Measurements from ENCODE around the gene SLC18A3.

SLC18A3 gene

GRCh38 chr10:49628599-49628998, 18.5 kb downstream of the SLC18A3 start:
- TF ChIP-seq, protein P1, sequence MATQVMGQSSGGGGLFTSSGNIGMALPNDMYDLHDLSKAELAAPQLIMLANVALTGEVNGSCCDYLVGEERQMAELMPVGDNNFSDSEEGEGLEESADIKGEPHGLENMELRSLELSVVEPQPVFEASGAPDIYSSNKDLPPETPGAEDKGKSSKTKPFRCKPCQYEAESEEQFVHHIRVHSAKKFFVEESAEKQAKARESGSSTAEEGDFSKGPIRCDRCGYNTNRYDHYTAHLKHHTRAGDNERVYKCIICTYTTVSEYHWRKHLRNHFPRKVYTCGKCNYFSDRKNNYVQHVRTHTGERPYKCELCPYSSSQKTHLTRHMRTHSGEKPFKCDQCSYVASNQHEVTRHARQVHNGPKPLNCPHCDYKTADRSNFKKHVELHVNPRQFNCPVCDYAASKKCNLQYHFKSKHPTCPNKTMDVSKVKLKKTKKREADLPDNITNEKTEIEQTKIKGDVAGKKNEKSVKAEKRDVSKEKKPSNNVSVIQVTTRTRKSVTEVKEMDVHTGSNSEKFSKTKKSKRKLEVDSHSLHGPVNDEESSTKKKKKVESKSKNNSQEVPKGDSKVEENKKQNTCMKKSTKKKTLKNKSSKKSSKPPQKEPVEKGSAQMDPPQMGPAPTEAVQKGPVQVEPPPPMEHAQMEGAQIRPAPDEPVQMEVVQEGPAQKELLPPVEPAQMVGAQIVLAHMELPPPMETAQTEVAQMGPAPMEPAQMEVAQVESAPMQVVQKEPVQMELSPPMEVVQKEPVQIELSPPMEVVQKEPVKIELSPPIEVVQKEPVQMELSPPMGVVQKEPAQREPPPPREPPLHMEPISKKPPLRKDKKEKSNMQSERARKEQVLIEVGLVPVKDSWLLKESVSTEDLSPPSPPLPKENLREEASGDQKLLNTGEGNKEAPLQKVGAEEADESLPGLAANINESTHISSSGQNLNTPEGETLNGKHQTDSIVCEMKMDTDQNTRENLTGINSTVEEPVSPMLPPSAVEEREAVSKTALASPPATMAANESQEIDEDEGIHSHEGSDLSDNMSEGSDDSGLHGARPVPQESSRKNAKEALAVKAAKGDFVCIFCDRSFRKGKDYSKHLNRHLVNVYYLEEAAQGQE (IDR thresholded peaks at IDR 0.05; ENCODE audit: low read depth): no peak
- TF ChIP-seq RAD21 (IDR thresholded peaks at IDR 0.05; ENCODE audit: low read depth) (no peak), CEBPB (IDR thresholded peaks at IDR 0.05) (no peak), CREB1 (IDR thresholded peaks at IDR 0.05; ENCODE audit: low read depth) (no peak), TAF1 (IDR thresholded peaks at IDR 0.05; ENCODE audit: low read depth) (no peak), MAX (IDR thresholded peaks at IDR 0.05) (no peak), YY1 (IDR thresholded peaks at IDR 0.05; ENCODE audit: low read depth) (no peak), USF1 (IDR thresholded peaks at IDR 0.05) (no peak), TCF12 (IDR thresholded peaks at IDR 0.05; ENCODE audit: low read depth) (no peak), TEAD4 (IDR thresholded peaks at IDR 0.05) (no peak), NFIC (IDR thresholded peaks at IDR 0.05) (no peak), ZBTB7A (IDR thresholded peaks at IDR 0.05; ENCODE audit: low read depth) (no peak), EP300 (IDR thresholded peaks at IDR 0.05; ENCODE audit: borderline replicate concordance) (no peak), FOXM1 (IDR thresholded peaks at IDR 0.05; ENCODE audit: borderline replicate concordance, low read depth) (no peak), EGR1 (IDR thresholded peaks at IDR 0.05) (no peak)

GRCh38 chr10:49629431-49629881, 19.3 kb downstream of the SLC18A3 start:
- TF ChIP-seq TCF12 (IDR thresholded peaks at IDR 0.05; ENCODE audit: low read depth) (no peak), CREB1 (IDR thresholded peaks at IDR 0.05; ENCODE audit: low read depth) (no peak), USF1 (IDR thresholded peaks at IDR 0.05) (no peak), TAF1 (IDR thresholded peaks at IDR 0.05; ENCODE audit: low read depth) (no peak), NFIC (IDR thresholded peaks at IDR 0.05) (no peak), EGR1 (IDR thresholded peaks at IDR 0.05) (no peak), EP300 (IDR thresholded peaks at IDR 0.05; ENCODE audit: borderline replicate concordance) (no peak), RAD21 (IDR thresholded peaks at IDR 0.05; ENCODE audit: low read depth) (no peak), CEBPB (IDR thresholded peaks at IDR 0.05) (no peak), TEAD4 (IDR thresholded peaks at IDR 0.05) (no peak), FOXM1 (IDR thresholded peaks at IDR 0.05; ENCODE audit: borderline replicate concordance, low read depth) (no peak), YY1 (IDR thresholded peaks at IDR 0.05; ENCODE audit: low read depth) (no peak)
- TF ChIP-seq, protein P1 (IDR thresholded peaks at IDR 0.05; ENCODE audit: low read depth): no peak

- no peak for TF ChIP-seq MAX (IDR thresholded peaks at IDR 0.05)
- TF ChIP-seq ZBTB7A (IDR thresholded peaks at IDR 0.05; ENCODE audit: low read depth): no peak
- TF ChIP-seq TCF12 (IDR thresholded peaks at IDR 0.05; ENCODE audit: low read depth): no peak
Observed at GRCh38 chr10:49631975-49632374, 21.9 kb downstream of the SLC18A3 start.

GRCh38 chr10:49632406-49633317, 22.6 kb downstream of the SLC18A3 start:
- TF ChIP-seq RAD21 (IDR thresholded peaks at IDR 0.05; ENCODE audit: low read depth) (no peak), MAX (IDR thresholded peaks at IDR 0.05) (no peak), EP300 (IDR thresholded peaks at IDR 0.05; ENCODE audit: borderline replicate concordance) (no peak), NFIC (IDR thresholded peaks at IDR 0.05) (no peak), TCF12 (IDR thresholded peaks at IDR 0.05; ENCODE audit: low read depth) (no peak), FOXM1 (IDR thresholded peaks at IDR 0.05; ENCODE audit: borderline replicate concordance, low read depth) (no peak), TEAD4 (IDR thresholded peaks at IDR 0.05) (no peak), ZBTB7A (IDR thresholded peaks at IDR 0.05; ENCODE audit: low read depth) (no peak), CEBPB (IDR thresholded peaks at IDR 0.05) (no peak), EGR1 (IDR thresholded peaks at IDR 0.05) (no peak), TAF1 (IDR thresholded peaks at IDR 0.05; ENCODE audit: low read depth) (no peak), YY1 (IDR thresholded peaks at IDR 0.05; ENCODE audit: low read depth) (no peak), USF1 (IDR thresholded peaks at IDR 0.05) (no peak), CREB1 (IDR thresholded peaks at IDR 0.05; ENCODE audit: low read depth) (no peak)
- TF ChIP-seq, protein P1 (IDR thresholded peaks at IDR 0.05; ENCODE audit: low read depth): no peak
